Right renal pelvis (tissue), 4 donors: ENCODE measurements around the gene IQCK. TPM values are rescaled to one million over a fixed set of nuclear protein-coding genes. Genes with fewer than 3 reads are reported as not detected.

Source experiments
- DNase-seq, 4 donors: peaks; one replicate each; pipeline ENCODE4 v3.0.0-alpha.2; 2013; ENCODE audit warnings: low read depth in 4 of 4, low spot score in 3 of 4, missing footprints in 1 of 4
- polyA plus RNA-seq, 4 donors: library from polyadenylated mRNA; unstranded; fragments of 120-200 nt; gene quantifications; one replicate each; pipeline ENCODE4 v1.2.1, GENCODE V29; 2013; ENCODE audit not compliant: insufficient read length in 4 of 4

IQCK gene
- polyA plus RNA-seq, 4 donors: 45.0 to 51.9 (median 49.2) TPM

DNA sequence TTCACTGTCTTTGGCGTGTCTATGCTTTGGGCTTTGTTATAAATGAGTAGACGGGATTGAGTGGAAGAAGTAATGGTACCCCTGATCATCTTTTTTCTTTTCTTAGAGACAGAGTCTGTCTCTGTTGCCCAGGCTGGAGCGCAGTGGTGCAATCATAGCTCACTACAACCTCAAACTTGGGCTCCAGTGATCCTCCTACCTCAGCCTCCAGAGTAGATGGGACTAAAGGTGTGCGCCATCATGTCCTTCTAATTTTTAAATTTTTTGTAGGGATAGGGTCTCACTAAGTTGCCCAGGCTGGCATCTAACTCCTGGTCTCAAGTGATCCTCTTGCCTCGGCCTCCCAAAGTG, 181.5 kb downstream of the IQCK start:
- DNase-seq: no peak

- no peak for DNase-seq
Observed at GRCh38 chr16:19901164-19901563, 183.1 kb downstream of the IQCK start.

GRCh38 chr16:19907161-19907992, 189.3 kb downstream of the IQCK start:
- DNase-seq: peak in 3 of 4 donors; percentile 38 to 54 (median 46)

Other genes starting within 250 kb of the IQCK start
- 10 to 100 TPM; 74.6 to 84.0 (median 79.3) TPM for gene GDE1, start 196.2 kb upstream of the IQCK start, polyA plus RNA-seq
- 10 to 100 TPM; 21.4 to 28.2 (median 25.7) TPM for gene CCP110, start 194.3 kb upstream of the IQCK start, polyA plus RNA-seq
- 10 to 100 TPM; 60.7 to 69.3 (median 65.1) TPM for gene VPS35L, start 162.6 kb upstream of the IQCK start, polyA plus RNA-seq
- 10 to 100 TPM; 38.2 to 42.0 (median 39.5) TPM for gene KNOP1, start within 50 bp of the IQCK start, polyA plus RNA-seq
- gene GPRC5B, start 166.6 kb downstream of the IQCK start, polyA plus RNA-seq: 100 to 1,000 TPM; 106 to 146 (median 135) TPM